Measurements from ENCODE around the gene C6orf47.

The C6orf47 gene

GRCh38 chr6:31642798-31643570 lies 17.6 kb downstream of the C6orf47 start:
- TF ChIP-seq YY1 (IDR thresholded peaks at IDR 0.05; ENCODE audit: insufficient read depth, insufficient read length) = no peak
- TF ChIP-seq ZNF274 (IDR thresholded peaks at IDR 0.05; ENCODE audit: low read depth, low read length) = no peak
- TF ChIP-seq SUZ12 (IDR thresholded peaks at IDR 0.05; ENCODE audit: extremely low read depth, insufficient read depth, insufficient read length) = no peak
- H3K9me3 ChIP-seq (ENCODE audit: insufficient read depth, low read length) = no peaks in the 10 kb centered on the region; the same call in 1 of the 2 replicates
- H3K4me1 ChIP-seq (ENCODE audit: insufficient read depth, insufficient read length) = no peaks in the 10 kb centered on the region
- no peaks in the 10 kb centered on the region for H3K27me3 ChIP-seq (ENCODE audit: insufficient read depth, insufficient read length)
- H3K4me3 ChIP-seq (ENCODE audit: insufficient read length, low read depth) = no peak overlapping the region
- no peak overlapping the region for H3K9ac ChIP-seq (ENCODE audit: insufficient read length, low read depth)
- H3K36me3 ChIP-seq (ENCODE audit: insufficient read depth, insufficient read length, low read length) = peaks cover 87% of the 10 kb centered on the region
- DNase-seq (ENCODE audit: low read depth, low spot score) = no peak

GRCh38 chr6:31641370-31641769 lies 19.2 kb downstream of the C6orf47 start:
- no peak for DNase-seq (ENCODE audit: low read depth, low spot score)
- no peaks in the 10 kb centered on the region for H3K4me1 ChIP-seq (ENCODE audit: insufficient read depth, insufficient read length)
- TF ChIP-seq SUZ12 (IDR thresholded peaks at IDR 0.05; ENCODE audit: extremely low read depth, insufficient read depth, insufficient read length) (no peak), ZNF274 (IDR thresholded peaks at IDR 0.05; ENCODE audit: low read depth, low read length) (no peak), YY1 (IDR thresholded peaks at IDR 0.05; ENCODE audit: insufficient read depth, insufficient read length) (no peak)
- H3K36me3 ChIP-seq (ENCODE audit: insufficient read depth, insufficient read length, low read length) = peaks cover 88% of the 10 kb centered on the region
- no peaks in the 10 kb centered on the region; the same call in 1 of the 2 replicates for H3K9me3 ChIP-seq (ENCODE audit: insufficient read depth, low read length)
- H3K4me3 ChIP-seq (ENCODE audit: insufficient read length, low read depth) = no peak overlapping the region
- no peaks in the 10 kb centered on the region for H3K27me3 ChIP-seq (ENCODE audit: insufficient read depth, insufficient read length)
- H3K9ac ChIP-seq (ENCODE audit: insufficient read length, low read depth) = no peak overlapping the region

- Histone ChIP-seq H3K9me3 (ENCODE audit: insufficient read depth, low read length) (no peaks in the 10 kb centered on the region; the same call in 1 of the 2 replicates), H3K27me3 (ENCODE audit: insufficient read depth, insufficient read length) (no peaks in the 10 kb centered on the region), H3K9ac (ENCODE audit: insufficient read length, low read depth) (no peak overlapping the region), H3K4me3 (ENCODE audit: insufficient read length, low read depth) (no peak overlapping the region), H3K4me1 (ENCODE audit: insufficient read depth, insufficient read length) (no peaks in the 10 kb centered on the region), H3K36me3 (ENCODE audit: insufficient read depth, insufficient read length, low read length) (peaks cover 88% of the 10 kb centered on the region)
- TF ChIP-seq YY1 (IDR thresholded peaks at IDR 0.05; ENCODE audit: insufficient read depth, insufficient read length) = no peak
- TF ChIP-seq SUZ12 (IDR thresholded peaks at IDR 0.05; ENCODE audit: extremely low read depth, insufficient read depth, insufficient read length) = no peak
- TF ChIP-seq ZNF274 (IDR thresholded peaks at IDR 0.05; ENCODE audit: low read depth, low read length) = no peak
- no peak for DNase-seq (ENCODE audit: low read depth, low spot score)
These were observed 20.0 kb downstream of the C6orf47 start for GRCh38 chr6:31640612-31641011.

- Histone ChIP-seq H3K36me3 (ENCODE audit: insufficient read depth, insufficient read length, low read length) (peaks cover 88% of the 10 kb centered on the region), H3K4me1 (ENCODE audit: insufficient read depth, insufficient read length) (no peaks in the 10 kb centered on the region)
- DNase-seq (ENCODE audit: low read depth, low spot score) = no peak
These were observed 21.1 kb downstream of the C6orf47 start for GRCh38 chr6:31639449-31639861.

GRCh38 chr6:31639043-31639442 lies 21.5 kb downstream of the C6orf47 start:
- H3K4me1 ChIP-seq (ENCODE audit: insufficient read depth, insufficient read length) = no peaks in the 10 kb centered on the region
- TF ChIP-seq SUZ12 (IDR thresholded peaks at IDR 0.05; ENCODE audit: extremely low read depth, insufficient read depth, insufficient read length) (no peak), YY1 (IDR thresholded peaks at IDR 0.05; ENCODE audit: insufficient read depth, insufficient read length) (no peak), ZNF274 (IDR thresholded peaks at IDR 0.05; ENCODE audit: low read depth, low read length) (no peak)
- no peaks in the 10 kb centered on the region; the same call in 1 of the 2 replicates for H3K9me3 ChIP-seq (ENCODE audit: insufficient read depth, low read length)
- H3K27me3 ChIP-seq (ENCODE audit: insufficient read depth, insufficient read length) = no peaks in the 10 kb centered on the region
- H3K4me3 ChIP-seq (ENCODE audit: insufficient read length, low read depth) = no peak overlapping the region
- H3K9ac ChIP-seq (ENCODE audit: insufficient read length, low read depth) = no peak overlapping the region
- H3K36me3 ChIP-seq (ENCODE audit: insufficient read depth, insufficient read length, low read length) = peaks cover 88% of the 10 kb centered on the region
- DNase-seq (ENCODE audit: low read depth, low spot score) = no peak

More at GRCh38 chr6:31639449-31639861, 21.1 kb downstream of the C6orf47 start:
- Histone ChIP-seq H3K27me3 (ENCODE audit: insufficient read depth, insufficient read length) (no peaks in the 10 kb centered on the region), H3K9me3 (ENCODE audit: insufficient read depth, low read length) (no peaks in the 10 kb centered on the region; the same call in 1 of the 2 replicates), H3K9ac (ENCODE audit: insufficient read length, low read depth) (no peak overlapping the region), H3K4me3 (ENCODE audit: insufficient read length, low read depth) (no peak overlapping the region)
- no peak for TF ChIP-seq YY1 (IDR thresholded peaks at IDR 0.05; ENCODE audit: insufficient read depth, insufficient read length)
- TF ChIP-seq ZNF274 (IDR thresholded peaks at IDR 0.05; ENCODE audit: low read depth, low read length) = no peak
- no peak for TF ChIP-seq SUZ12 (IDR thresholded peaks at IDR 0.05; ENCODE audit: extremely low read depth, insufficient read depth, insufficient read length)

- Histone ChIP-seq H3K9ac (ENCODE audit: insufficient read length, low read depth) (no peak overlapping the region), H3K4me1 (ENCODE audit: insufficient read depth, insufficient read length) (peaks cover 2% of the 10 kb centered on the region), H3K27me3 (ENCODE audit: insufficient read depth, insufficient read length) (no peaks in the 10 kb centered on the region), H3K36me3 (ENCODE audit: insufficient read depth, insufficient read length, low read length) (peaks cover 91% of the 10 kb centered on the region), H3K4me3 (ENCODE audit: insufficient read length, low read depth) (no peak overlapping the region), H3K9me3 (ENCODE audit: insufficient read depth, low read length) (no peaks in the 10 kb centered on the region; the same call in 1 of the 2 replicates)
- DNase-seq (ENCODE audit: low read depth, low spot score) = no peak
- TF ChIP-seq YY1 (IDR thresholded peaks at IDR 0.05; ENCODE audit: insufficient read depth, insufficient read length) (no peak), ZNF274 (IDR thresholded peaks at IDR 0.05; ENCODE audit: low read depth, low read length) (no peak), SUZ12 (IDR thresholded peaks at IDR 0.05; ENCODE audit: extremely low read depth, insufficient read depth, insufficient read length) (no peak)
These were observed 23.6 kb downstream of the C6orf47 start for GRCh38 chr6:31636698-31637596.

All from NT2/D1 (cell line).